AG10803 (cell line): ENCODE measurements around the gene ERVK3-1.

Experiments
- DNase-seq: peaks from one replicate; pipeline ENCODE4 v3.0.0; 2010; ENCODE audit warnings: low read depth
- H3K4me3 ChIP-seq: 2 replicates; pipeline ENCODE4 v1.5.1; 2011; ENCODE audit warnings: mild to moderate bottlenecking, low read length, control low read depth
- CTCF ChIP-seq: conservative IDR thresholded peaks from 2 replicates; pipeline ENCODE4 v1.5.1; 2011; ENCODE audit warnings: mild to moderate bottlenecking, low read length, control low read depth, inconsistent platforms

ERVK3-1 gene

GRCh38 chr19:58351990-58352755 lies 47.0 kb downstream of the ERVK3-1 start:
- no peak for DNase-seq
- no peak overlapping the region for H3K4me3 ChIP-seq
- TF ChIP-seq CTCF, result no peak

- no peak within 1 kb of the TSS for H3K4me3 ChIP-seq
- no peak for TF ChIP-seq CTCF
- DNase-seq, result no peak
Observed at GRCh38 chr19:58352760-58353671, 47.8 kb downstream of the ERVK3-1 start, which contains the start of gene A1BG. Gene A1BG, minus strand, starts transcription at chr19:58353492. Its CDS starts 55 bp downstream, at chr19:58353437.

- no peak for TF ChIP-seq CTCF
- no peak for DNase-seq
- H3K4me3 ChIP-seq, result no peak overlapping the region
Observed at GRCh38 chr19:58353717-58354477, 48.7 kb downstream of the ERVK3-1 start.

- TF ChIP-seq CTCF, result no peak
- no peak for DNase-seq
- H3K4me3 ChIP-seq, result no peak overlapping the region
Observed at GRCh38 chr19:58354478-58355030, 49.4 kb downstream of the ERVK3-1 start.

GRCh38 chr19:58355215-58355796 lies 50.1 kb downstream of the ERVK3-1 start:
- no peak overlapping the region for H3K4me3 ChIP-seq

More at GRCh38 chr19:58355215-58355796, 50.1 kb downstream of the ERVK3-1 start:
- no peak for DNase-seq
- no peak for TF ChIP-seq CTCF
